ENCODE results near the gene PLXNA4. TPM values are rescaled to one million over a fixed set of nuclear protein-coding genes. Genes with fewer than 3 reads are reported as not detected.

Gene PLXNA4
- total RNA-seq, 1 experiment from 2014 or later, result 0.10 TPM

GRCh38 chr7:132255115-132255797 lies 321.0 kb downstream of the PLXNA4 start:
- in situ Hi-C loops (cut with HindIII; ENCODE audit: low pct_unique_long_range_greater_than_20kb, low sequenced_read_pairs), result no loop called here
- Histone ChIP-seq H3K4me3 (ENCODE audit: low read depth in 2 of 2, low read length in 2 of 2) (no peak overlapping the region), H3K4me1 (ENCODE audit: control insufficient read depth, insufficient read depth, low read length) (no peaks in the 10 kb centered on the region), H3K36me3 (ENCODE audit: control insufficient read depth, insufficient read depth, low read length) (no peaks in the 10 kb centered on the region), H3K9me3 (ENCODE audit: control insufficient read depth, insufficient read depth, low read depth, low read length) (no peaks in the 10 kb centered on the region), H3K27me3 (ENCODE audit: control insufficient read depth, insufficient read depth, low read length) (no peaks in the 10 kb centered on the region), H3K27ac (ENCODE audit: low read length) (no peak overlapping the region)
- TF ChIP-seq POLR2AphosphoS5 (IDR thresholded peaks at IDR 0.05; ENCODE audit: low read depth, low read length) (no peak), REST (IDR thresholded peaks at IDR 0.05; ENCODE audit: insufficient read depth in 1 of 2, low read depth in 2 of 2, low read length in 1 of 2) (no peak), SIN3A (IDR thresholded peaks at IDR 0.05; ENCODE audit: borderline replicate concordance, insufficient read depth, low read depth, low read length) (no peak), TCF7L2 (IDR thresholded peaks at IDR 0.05; ENCODE audit: low read depth, low read length) (no peak), CTCF (IDR thresholded peaks at IDR 0.05) (no peak)
- DNase-seq (ENCODE audit: low read depth, low spot score) (no peak), ATAC-seq (no peak)
- ChIA-PET POLR2A (interaction anchor here (0.5 kb wide), 1 partner anchor 11 kb away, joined by 3 read pairs; no protein-coding TSS in a partner anchor), CTCF (no interaction called here)
- no TSS peak for BruUV-seq (replicated peaks)
- intact Hi-C loops (cut with micrococcal nuclease; ENCODE audit: unreplicated experiment), result loop anchor here (10.0 kb wide), 1 partner anchor 310 kb away; no protein-coding TSS in a partner anchor

GRCh38 chr7:132254455-132254854 lies 321.8 kb downstream of the PLXNA4 start:
- H3K4me1 ChIP-seq (ENCODE audit: control insufficient read depth, insufficient read depth, low read length), result no peaks in the 10 kb centered on the region
- BruUV-seq (replicated peaks), result no TSS peak
- ChIA-PET CTCF (no interaction called here), POLR2A (interaction anchor here (0.5 kb wide), 1 partner anchor 11 kb away, joined by 3 read pairs; no protein-coding TSS in a partner anchor)
- no peak for TF ChIP-seq REST (IDR thresholded peaks at IDR 0.05; ENCODE audit: insufficient read depth in 1 of 2, low read depth in 2 of 2, low read length in 1 of 2)
- no peak for TF ChIP-seq SIN3A (IDR thresholded peaks at IDR 0.05; ENCODE audit: borderline replicate concordance, insufficient read depth, low read depth, low read length)
- TF ChIP-seq POLR2AphosphoS5 (IDR thresholded peaks at IDR 0.05; ENCODE audit: low read depth, low read length), result no peak
- no peak for TF ChIP-seq CTCF (IDR thresholded peaks at IDR 0.05)
- TF ChIP-seq TCF7L2 (IDR thresholded peaks at IDR 0.05; ENCODE audit: low read depth, low read length), result no peak
- intact Hi-C loops (cut with micrococcal nuclease; ENCODE audit: unreplicated experiment), result loop anchor here (10.0 kb wide), 1 partner anchor 310 kb away; no protein-coding TSS in a partner anchor
- H3K27me3 ChIP-seq (ENCODE audit: control insufficient read depth, insufficient read depth, low read length), result no peaks in the 10 kb centered on the region
- H3K9me3 ChIP-seq (ENCODE audit: control insufficient read depth, insufficient read depth, low read depth, low read length), result no peaks in the 10 kb centered on the region
- ATAC-seq, result no peak
- no peak overlapping the region for H3K4me3 ChIP-seq (ENCODE audit: low read depth in 2 of 2, low read length in 2 of 2)
- in situ Hi-C loops (cut with HindIII; ENCODE audit: low pct_unique_long_range_greater_than_20kb, low sequenced_read_pairs), result no loop called here
- DNase-seq (ENCODE audit: low read depth, low spot score), result no peak
- no peaks in the 10 kb centered on the region for H3K36me3 ChIP-seq (ENCODE audit: control insufficient read depth, insufficient read depth, low read length)
- no peak overlapping the region for H3K27ac ChIP-seq (ENCODE audit: low read length)

All from Panc1 (cell line).